HG03064 (cell line): ENCODE results near the gene COL4A2.
"Not testable (repeated sequence)": the region's sequence is repeated elsewhere in the genome, so short reads cannot be mapped to it uniquely, and the experiment has no call there.

Experiments used
- ATAC-seq: cut with Tn5 transposase; IDR thresholded peaks from one replicate; pipeline ENCODE4 v1.9.1; 2021; ENCODE audit warnings: low read depth; ENCODE audit not compliant: unreplicated experiment

COL4A2 gene

GRCh38 chr13:110448230-110448629 lies 141.1 kb downstream of the COL4A2 start:
- ATAC-seq: no peak

GRCh38 chr13:110448677-110449076 lies 141.6 kb downstream of the COL4A2 start:
- no peak for ATAC-seq

- no peak for ATAC-seq
Measured at GRCh38 chr13:110449219-110450015, 142.3 kb downstream of the COL4A2 start.

GRCh38 chr13:110450016-110450900 lies 143.2 kb downstream of the COL4A2 start:
- ATAC-seq: no peak

GRCh38 chr13:110450941-110451730 lies 144.1 kb downstream of the COL4A2 start:
- no peak for ATAC-seq

- not testable (repeated sequence) for ATAC-seq
Measured at GRCh38 chr13:110453091-110453490, 146.0 kb downstream of the COL4A2 start.

- no peak for ATAC-seq
Measured at GRCh38 chr13:110453797-110454196, 146.7 kb downstream of the COL4A2 start.

- no peak for ATAC-seq
Measured at GRCh38 chr13:110454227-110454859, 147.3 kb downstream of the COL4A2 start.

GRCh38 chr13:110454956-110455355 lies 147.9 kb downstream of the COL4A2 start:
- ATAC-seq: no peak

- ATAC-seq: no peak
Measured at GRCh38 chr13:110455444-110455843, 148.4 kb downstream of the COL4A2 start.

- peak; percentile 96 for ATAC-seq
Measured at GRCh38 chr13:110455941-110456340, 148.9 kb downstream of the COL4A2 start.

GRCh38 chr13:110456550-110456949 lies 149.5 kb downstream of the COL4A2 start:
- ATAC-seq: no peak

- no peak for ATAC-seq
Measured at GRCh38 chr13:110457361-110457760, 150.3 kb downstream of the COL4A2 start.

- no peak for ATAC-seq
Measured at GRCh38 chr13:110458017-110458416, 150.9 kb downstream of the COL4A2 start.

- ATAC-seq: no peak
Measured at GRCh38 chr13:110458594-110459365, 151.7 kb downstream of the COL4A2 start.

GRCh38 chr13:110462091-110462490 lies 155.0 kb downstream of the COL4A2 start:
- ATAC-seq: no peak

GRCh38 chr13:110463156-110463555 lies 156.1 kb downstream of the COL4A2 start:
- no peak for ATAC-seq

GRCh38 chr13:110463871-110464510 lies 156.9 kb downstream of the COL4A2 start:
- ATAC-seq: no peak
